ENCODE data around the gene R3HDM2. TPM values are rescaled to one million over a fixed set of nuclear protein-coding genes. Genes with fewer than 3 reads are reported as not detected.

Gene R3HDM2
- total and polyA plus RNA-seq, 2 of the 13 experiments (the other 11 are each of a cell fraction or from before 2014, with no cell fraction given), result 11.1 to 23.5 TPM

DNA sequence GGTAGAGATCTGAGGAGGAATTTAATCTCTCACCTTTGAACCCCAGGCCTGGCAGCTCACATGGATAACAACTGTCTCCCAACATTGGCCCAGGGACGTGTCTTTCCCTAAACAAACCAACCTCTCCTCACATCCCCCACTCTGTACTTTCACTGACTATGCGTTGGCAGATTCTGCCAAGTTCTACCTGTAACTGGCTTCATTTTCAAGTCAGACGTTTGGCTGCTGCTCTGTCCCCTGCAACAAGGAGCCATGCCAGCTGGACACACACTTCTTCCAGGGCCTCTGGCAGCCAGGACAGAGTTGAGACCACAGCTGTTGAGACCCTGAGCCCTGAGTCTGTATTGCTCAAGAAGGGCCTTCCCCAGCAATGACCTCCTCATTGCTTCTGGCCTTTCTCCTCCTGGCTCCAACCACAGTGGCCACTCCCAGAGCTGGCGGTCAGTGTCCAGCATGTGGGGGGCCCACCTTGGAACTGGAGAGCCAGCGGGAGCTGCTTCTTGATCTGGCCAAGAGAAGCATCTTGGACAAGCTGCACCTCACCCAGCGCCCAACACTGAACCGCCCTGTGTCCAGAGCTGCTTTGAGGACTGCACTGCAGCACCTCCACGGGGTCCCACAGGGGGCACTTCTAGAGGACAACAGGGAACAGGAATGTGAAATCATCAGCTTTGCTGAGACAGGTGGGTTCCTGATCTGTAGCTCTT lies 3.8 kb upstream of the R3HDM2 start, which contains the start of gene INHBC:
TSS of gene INHBC (plus strand) at position 268 of the 707 bp plus-strand sequence. CDS start at position 371, 103 bp downstream.
- ChIA-PET POLR2A (interaction anchor here (0.6 to 4.6 kb wide), 10 partner anchors 10 to 323 kb away, joined by 3 to 99 read pairs (median 4); partner anchors contain the start of genes GLI1, INHBE and STAT6), CTCF (ENCODE audit: low intra/inter-chr PET ratio, low total read pairs) (no interaction called here)
- intact Hi-C loops (cut with micrococcal nuclease; ENCODE audit: unreplicated experiment), result loop anchor here (1.0 kb wide), 1 partner anchor 19 kb away; no protein-coding TSS in a partner anchor
- peak within 1 kb of the TSS; percentile 93 for H3K4me2 ChIP-seq (ENCODE audit: low read depth, low read length)
- H2AFZ ChIP-seq (ENCODE audit: low read length), result peak within 1 kb of the TSS; percentile 92
- H3K79me2 ChIP-seq (ENCODE audit: insufficient read depth, low read length), result peaks cover 6% of the 10 kb centered on the region
- no peaks in the 10 kb centered on the region for H4K20me1 ChIP-seq (ENCODE audit: insufficient read depth, low read length)
- BruUV-seq (replicated peaks), result no TSS peak
- in situ Hi-C loops (cut with HindIII; ENCODE audit: extremely low pct_ligation_motif_present, low pct_unique_long_range_greater_than_20kb), result no loop called here
- H3K4me1 ChIP-seq (ENCODE audit: insufficient read depth, low read length), result peaks cover 43% of the 10 kb centered on the region
- H3K27ac ChIP-seq (ENCODE audit: extremely low read length, insufficient read depth, low read length), result peak within 1 kb of the TSS; percentile 91
- FAIRE-seq (peak; percentile 72), DNase-seq (ENCODE audit: low spot score) (peak; percentile 66), ATAC-seq (peak; percentile 76)
- H3K9me3 ChIP-seq (ENCODE audit: low read length), result no peaks in the 10 kb centered on the region
- H3K27me3 ChIP-seq (ENCODE audit: control insufficient read depth in 1 of 2, insufficient read depth in 2 of 2, low read length in 2 of 2), result no peaks in the 10 kb centered on the region; a peak in 1 of 5 replicates
- no peaks in the 10 kb centered on the region for H3K36me3 ChIP-seq (replicated peaks in 1 of 2; ENCODE audit: control insufficient read depth in 1 of 2, insufficient read depth in 2 of 2, low read length in 2 of 2)
- H3K4me3 ChIP-seq (replicated peaks in 1 of 3; ENCODE audit: insufficient read depth in 1 of 3, low read depth in 2 of 3, low read length in 3 of 3), result peak within 1 kb of the TSS; percentile 59 to 75 (median 72)
- 4% methylated on average over 4 of the region's 8 CpGs for WGBS (ENCODE audit: low lambda C conversion rate)
- H3K9ac ChIP-seq (ENCODE audit: insufficient read depth, low read depth, low read length), result peak within 1 kb of the TSS; percentile 79
- no peak for TF ChIP-seq ZNF619 (CRISPR knock-in tag; IDR thresholded peaks at IDR 0.05)
- TF ChIP-seq YY1 (IDR thresholded peaks at IDR 0.05; ENCODE audit: insufficient read depth, insufficient replicate concordance, low read depth, low read length), result no peak
- no peak for TF ChIP-seq AGO2 (optimal IDR thresholded peaks at IDR 0.05; ENCODE audit: low read depth, low read length)
- TF ChIP-seq, protein P1, sequence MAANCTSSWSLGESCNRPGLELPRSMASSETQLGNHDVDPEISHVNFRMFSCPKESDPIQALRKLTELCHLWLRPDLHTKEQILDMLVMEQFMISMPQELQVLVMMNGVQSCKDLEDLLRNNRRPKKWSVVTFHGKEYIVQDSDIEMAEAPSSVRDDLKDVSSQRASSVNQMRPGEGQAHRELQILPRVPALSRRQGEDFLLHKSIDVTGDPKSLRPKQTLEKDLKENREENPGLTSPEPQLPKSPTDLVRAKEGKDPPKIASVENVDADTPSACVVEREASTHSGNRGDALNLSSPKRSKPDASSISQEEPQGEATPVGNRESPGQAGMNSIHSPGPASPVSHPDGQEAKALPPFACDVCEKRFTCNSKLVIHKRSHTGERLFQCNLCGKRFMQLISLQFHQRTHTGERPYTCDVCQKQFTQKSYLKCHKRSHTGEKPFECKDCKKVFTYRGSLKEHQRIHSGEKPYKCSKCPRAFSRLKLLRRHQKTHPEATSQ (CRISPR knock-in tag; IDR thresholded peaks at IDR 0.05; ENCODE audit: borderline replicate concordance), result 0 out of 2 replicates have a peak, but pooled peaks have one; percentile 58
- TF ChIP-seq, protein P2, sequence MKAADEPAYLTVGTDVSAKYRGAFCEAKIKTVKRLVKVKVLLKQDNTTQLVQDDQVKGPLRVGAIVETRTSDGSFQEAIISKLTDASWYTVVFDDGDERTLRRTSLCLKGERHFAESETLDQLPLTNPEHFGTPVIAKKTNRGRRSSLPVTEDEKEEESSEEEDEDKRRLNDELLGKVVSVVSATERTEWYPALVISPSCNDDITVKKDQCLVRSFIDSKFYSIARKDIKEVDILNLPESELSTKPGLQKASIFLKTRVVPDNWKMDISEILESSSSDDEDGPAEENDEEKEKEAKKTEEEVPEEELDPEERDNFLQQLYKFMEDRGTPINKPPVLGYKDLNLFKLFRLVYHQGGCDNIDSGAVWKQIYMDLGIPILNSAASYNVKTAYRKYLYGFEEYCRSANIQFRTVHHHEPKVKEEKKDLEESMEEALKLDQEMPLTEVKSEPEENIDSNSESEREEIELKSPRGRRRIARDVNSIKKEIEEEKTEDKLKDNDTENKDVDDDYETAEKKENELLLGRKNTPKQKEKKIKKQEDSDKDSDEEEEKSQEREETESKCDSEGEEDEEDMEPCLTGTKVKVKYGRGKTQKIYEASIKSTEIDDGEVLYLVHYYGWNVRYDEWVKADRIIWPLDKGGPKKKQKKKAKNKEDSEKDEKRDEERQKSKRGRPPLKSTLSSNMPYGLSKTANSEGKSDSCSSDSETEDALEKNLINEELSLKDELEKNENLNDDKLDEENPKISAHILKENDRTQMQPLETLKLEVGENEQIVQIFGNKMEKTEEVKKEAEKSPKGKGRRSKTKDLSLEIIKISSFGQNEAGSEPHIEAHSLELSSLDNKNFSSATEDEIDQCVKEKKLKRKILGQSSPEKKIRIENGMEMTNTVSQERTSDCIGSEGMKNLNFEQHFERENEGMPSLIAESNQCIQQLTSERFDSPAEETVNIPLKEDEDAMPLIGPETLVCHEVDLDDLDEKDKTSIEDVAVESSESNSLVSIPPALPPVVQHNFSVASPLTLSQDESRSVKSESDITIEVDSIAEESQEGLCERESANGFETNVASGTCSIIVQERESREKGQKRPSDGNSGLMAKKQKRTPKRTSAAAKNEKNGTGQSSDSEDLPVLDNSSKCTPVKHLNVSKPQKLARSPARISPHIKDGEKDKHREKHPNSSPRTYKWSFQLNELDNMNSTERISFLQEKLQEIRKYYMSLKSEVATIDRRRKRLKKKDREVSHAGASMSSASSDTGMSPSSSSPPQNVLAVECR (CRISPR knock-in tag; IDR thresholded peaks at IDR 0.05; ENCODE audit: borderline replicate concordance), result peak; percentile 44; the same call in 1 of the 2 replicates
- no peak; the same call in 1 of the 2 replicates for TF ChIP-seq ZSCAN22 (CRISPR knock-in tag; IDR thresholded peaks at IDR 0.05)
- peak; percentile 47 for TF ChIP-seq MED8 (CRISPR knock-in tag; IDR thresholded peaks at IDR 0.05; ENCODE audit: insufficient replicate concordance)
- TF ChIP-seq, protein P3, sequence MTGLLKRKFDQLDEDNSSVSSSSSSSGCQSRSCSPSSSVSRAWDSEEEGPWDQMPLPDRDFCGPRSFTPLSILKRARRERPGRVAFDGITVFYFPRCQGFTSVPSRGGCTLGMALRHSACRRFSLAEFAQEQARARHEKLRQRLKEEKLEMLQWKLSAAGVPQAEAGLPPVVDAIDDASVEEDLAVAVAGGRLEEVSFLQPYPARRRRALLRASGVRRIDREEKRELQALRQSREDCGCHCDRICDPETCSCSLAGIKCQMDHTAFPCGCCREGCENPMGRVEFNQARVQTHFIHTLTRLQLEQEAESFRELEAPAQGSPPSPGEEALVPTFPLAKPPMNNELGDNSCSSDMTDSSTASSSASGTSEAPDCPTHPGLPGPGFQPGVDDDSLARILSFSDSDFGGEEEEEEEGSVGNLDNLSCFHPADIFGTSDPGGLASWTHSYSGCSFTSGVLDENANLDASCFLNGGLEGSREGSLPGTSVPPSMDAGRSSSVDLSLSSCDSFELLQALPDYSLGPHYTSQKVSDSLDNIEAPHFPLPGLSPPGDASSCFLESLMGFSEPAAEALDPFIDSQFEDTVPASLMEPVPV (CRISPR knock-in tag; IDR thresholded peaks at IDR 0.05), result peak; percentile 55; the same call in 1 of the 2 replicates
- peak; percentile 41 for TF ChIP-seq ASH2L (IDR thresholded peaks at IDR 0.05; ENCODE audit: insufficient read length, low read depth, low read length)
- TF ChIP-seq CENPX (CRISPR knock-in tag; IDR thresholded peaks at IDR 0.05), result no peak
- 0 out of 2 replicates have a peak, but pooled peaks have one; percentile 19 for TF ChIP-seq AHR (CRISPR knock-in tag; IDR thresholded peaks at IDR 0.05)
